Panc1 (cell line): Measurements from ENCODE around the gene AKAP1. TPM values are rescaled to one million over a fixed set of nuclear protein-coding genes. Genes with fewer than 3 reads are reported as not detected.

Source experiments
- ATAC-seq: fragments of 200-7000 bp; cut with Tn5 transposase; 2 replicates; pipeline ENCODE4 v1.9.1; 2020; ENCODE audit warnings: mild to moderate bottlenecking, moderate library complexity
- BruUV-seq: library from RNA; stranded (reverse); fragments of 400-500 nt; replicated peaks from 2 replicates; lab custom pipeline; 2021; lab: Mats Ljungman, UMichigan
- CTCF ChIA-PET: fragments of 300-600 bp; sonication (Branson Sonifier 250); formaldehyde crosslinking; loops from one replicate; lab custom pipeline; 2022; ENCODE audit warnings: antibody characterized with exemption; lab: Charles Lee
- POLR2A ChIA-PET: fragments of 300-600 bp; sonication (Branson Sonifier 250); formaldehyde crosslinking; loops from one replicate; lab custom pipeline; 2022; ENCODE audit warnings: antibody characterized with exemption; lab: Charles Lee
- DNase-seq: peaks from one replicate; pipeline ENCODE4 v3.0.0-alpha.2; 2010; ENCODE audit warnings: low read depth, low spot score
- H3K27ac ChIP-seq: 2 replicates; pipeline ENCODE4 v1.5.1; 2011; ENCODE audit warnings: mild to moderate bottlenecking, low read length, inconsistent platforms
- H3K27me3 ChIP-seq: fragments of 200-500 bp; sonication (Bioruptor generic); 2 replicates; pipeline ENCODE4 v1.6.0; 2014; ENCODE audit warnings: low read length, inconsistent platforms; ENCODE audit not compliant: control insufficient read depth, insufficient read depth
- H3K36me3 ChIP-seq: fragments of 200-500 bp; sonication (Bioruptor generic); 2 replicates; pipeline ENCODE4 v1.5.1; 2014; ENCODE audit warnings: inconsistent platforms, mild to moderate bottlenecking, low read length, moderate library complexity; ENCODE audit not compliant: control insufficient read depth, insufficient read depth
- H3K4me1 ChIP-seq: 2 replicates; pipeline ENCODE4 v1.5.1; 2011; ENCODE audit warnings: inconsistent platforms, mild to moderate bottlenecking, low read length, moderate library complexity; ENCODE audit not compliant: control insufficient read depth, insufficient read depth
- H3K4me3 ChIP-seq, 2 experiments: 2 replicates each; pipeline ENCODE4 v1.5.1; 2011 to 2012; ENCODE audit warnings: low read depth in 2 of 2, low read length in 2 of 2, mild to moderate bottlenecking in 2 of 2, inconsistent platforms in 1 of 2, moderate library complexity in 1 of 2
- H3K9me3 ChIP-seq: fragments of 200-500 bp; sonication (Bioruptor generic); 2 replicates; pipeline ENCODE4 v1.5.1; 2014; ENCODE audit warnings: low read depth, mild to moderate bottlenecking, inconsistent platforms, low read length, moderate library complexity; ENCODE audit not compliant: control insufficient read depth, insufficient read depth
- POLR2AphosphoS5 ChIP-seq: IDR thresholded peaks from 2 replicates; pipeline ENCODE4 v1.6.1; 2012; ENCODE audit warnings: mild to moderate bottlenecking, low read depth, low read length, moderate library complexity
- SIN3A ChIP-seq: IDR thresholded peaks from 2 replicates; pipeline ENCODE4 v1.6.1; 2012; ENCODE audit warnings: low read depth, mild to moderate bottlenecking, low read length, moderate library complexity, borderline replicate concordance; ENCODE audit not compliant: insufficient read depth
- TCF7L2 ChIP-seq: IDR thresholded peaks from 2 replicates; pipeline ENCODE4 v1.6.1; 2011; ENCODE audit warnings: mild to moderate bottlenecking, low read depth, low read length, inconsistent platforms
- in situ Hi-C: cut with HindIII; loops from 2 replicates; pipeline ENCODE4 v1.10.0; 2016; ENCODE audit warnings: low sequenced_read_pairs, low pct_unique_long_range_greater_than_20kb
- intact Hi-C: fragments of 100-400 bp; cut with micrococcal nuclease; formaldehyde crosslinking; loops from one replicate; pipeline ENCODE4 v1.10.0; 2022; ENCODE audit not compliant: unreplicated experiment
- total RNA-seq: library from RNA; stranded (reverse); gene quantifications from one replicate; pipeline ENCODE4 v1.2.1, GENCODE V29; 2021; ENCODE audit not compliant: unreplicated experiment
- TF ChIP-seq, protein P1 (sequence below), 2 experiments: IDR thresholded peaks; 2 replicates each; pipeline ENCODE4 v1.6.1; 2011 to 2012; ENCODE audit warnings: low read depth in 2 of 2, control low read depth in 1 of 2, low read length in 1 of 2, mild to moderate bottlenecking in 1 of 2, moderate library complexity in 1 of 2; ENCODE audit not compliant: insufficient read depth in 1 of 2
- TF ChIP-seq, protein P2 (sequence below): fragments of 450-650 bp; IDR thresholded peaks from 2 replicates; pipeline ENCODE4 v1.5.1; 2017; ENCODE audit warnings: mild to moderate bottlenecking

The AKAP1 gene
- total RNA-seq, 1 experiment from 2014 or later = 52.7 TPM

DNA sequence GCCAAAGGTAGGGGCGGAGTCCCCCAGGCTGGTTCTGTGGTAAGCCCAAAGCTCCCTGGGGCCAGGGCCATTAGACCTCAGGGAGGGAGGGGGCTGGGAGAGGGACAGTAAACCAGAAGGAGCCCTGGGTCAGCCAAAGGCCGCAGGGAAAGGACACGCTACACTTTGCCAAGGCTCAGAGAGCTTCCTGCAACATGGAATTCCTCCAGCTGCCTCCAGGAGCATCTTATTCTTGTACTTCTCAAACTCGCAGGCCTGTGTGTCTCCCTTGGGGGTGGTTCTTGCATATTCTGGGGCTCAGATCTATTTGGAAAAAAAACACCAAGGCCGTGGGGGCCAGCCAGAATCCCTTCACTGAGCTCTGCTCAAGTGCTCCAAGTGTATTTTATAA, 25.1 kb downstream of the AKAP1 start:
- in situ Hi-C loops (no loop called here), intact Hi-C loops (no loop called here)
- POLR2A ChIA-PET = no interaction called here
- CTCF ChIA-PET = interaction anchor here (0.6 to 0.9 kb wide), 5 partner anchors 11 to 768 kb away, joined by 3 to 7 read pairs (median 4); no protein-coding TSS in a partner anchor
- no peaks in the 10 kb centered on the region; the same call in 1 of the 2 replicates for H3K36me3 ChIP-seq
- no peak for ATAC-seq
- H3K4me1 ChIP-seq = peaks cover 36% of the 10 kb centered on the region
- DNase-seq = no peak
- no peak overlapping the region for H3K4me3 ChIP-seq
- no peaks in the 10 kb centered on the region for H3K9me3 ChIP-seq
- no peak overlapping the region for H3K27ac ChIP-seq
- TF ChIP-seq, protein P1, sequence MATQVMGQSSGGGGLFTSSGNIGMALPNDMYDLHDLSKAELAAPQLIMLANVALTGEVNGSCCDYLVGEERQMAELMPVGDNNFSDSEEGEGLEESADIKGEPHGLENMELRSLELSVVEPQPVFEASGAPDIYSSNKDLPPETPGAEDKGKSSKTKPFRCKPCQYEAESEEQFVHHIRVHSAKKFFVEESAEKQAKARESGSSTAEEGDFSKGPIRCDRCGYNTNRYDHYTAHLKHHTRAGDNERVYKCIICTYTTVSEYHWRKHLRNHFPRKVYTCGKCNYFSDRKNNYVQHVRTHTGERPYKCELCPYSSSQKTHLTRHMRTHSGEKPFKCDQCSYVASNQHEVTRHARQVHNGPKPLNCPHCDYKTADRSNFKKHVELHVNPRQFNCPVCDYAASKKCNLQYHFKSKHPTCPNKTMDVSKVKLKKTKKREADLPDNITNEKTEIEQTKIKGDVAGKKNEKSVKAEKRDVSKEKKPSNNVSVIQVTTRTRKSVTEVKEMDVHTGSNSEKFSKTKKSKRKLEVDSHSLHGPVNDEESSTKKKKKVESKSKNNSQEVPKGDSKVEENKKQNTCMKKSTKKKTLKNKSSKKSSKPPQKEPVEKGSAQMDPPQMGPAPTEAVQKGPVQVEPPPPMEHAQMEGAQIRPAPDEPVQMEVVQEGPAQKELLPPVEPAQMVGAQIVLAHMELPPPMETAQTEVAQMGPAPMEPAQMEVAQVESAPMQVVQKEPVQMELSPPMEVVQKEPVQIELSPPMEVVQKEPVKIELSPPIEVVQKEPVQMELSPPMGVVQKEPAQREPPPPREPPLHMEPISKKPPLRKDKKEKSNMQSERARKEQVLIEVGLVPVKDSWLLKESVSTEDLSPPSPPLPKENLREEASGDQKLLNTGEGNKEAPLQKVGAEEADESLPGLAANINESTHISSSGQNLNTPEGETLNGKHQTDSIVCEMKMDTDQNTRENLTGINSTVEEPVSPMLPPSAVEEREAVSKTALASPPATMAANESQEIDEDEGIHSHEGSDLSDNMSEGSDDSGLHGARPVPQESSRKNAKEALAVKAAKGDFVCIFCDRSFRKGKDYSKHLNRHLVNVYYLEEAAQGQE (IDR thresholded peaks at IDR 0.05; ENCODE audit: insufficient read depth in 1 of 2, low read depth in 2 of 2, low read length in 1 of 2) = no peak
- TF ChIP-seq SIN3A (no peak), POLR2AphosphoS5 (no peak), TCF7L2 (no peak)
- TF ChIP-seq, protein P2, sequence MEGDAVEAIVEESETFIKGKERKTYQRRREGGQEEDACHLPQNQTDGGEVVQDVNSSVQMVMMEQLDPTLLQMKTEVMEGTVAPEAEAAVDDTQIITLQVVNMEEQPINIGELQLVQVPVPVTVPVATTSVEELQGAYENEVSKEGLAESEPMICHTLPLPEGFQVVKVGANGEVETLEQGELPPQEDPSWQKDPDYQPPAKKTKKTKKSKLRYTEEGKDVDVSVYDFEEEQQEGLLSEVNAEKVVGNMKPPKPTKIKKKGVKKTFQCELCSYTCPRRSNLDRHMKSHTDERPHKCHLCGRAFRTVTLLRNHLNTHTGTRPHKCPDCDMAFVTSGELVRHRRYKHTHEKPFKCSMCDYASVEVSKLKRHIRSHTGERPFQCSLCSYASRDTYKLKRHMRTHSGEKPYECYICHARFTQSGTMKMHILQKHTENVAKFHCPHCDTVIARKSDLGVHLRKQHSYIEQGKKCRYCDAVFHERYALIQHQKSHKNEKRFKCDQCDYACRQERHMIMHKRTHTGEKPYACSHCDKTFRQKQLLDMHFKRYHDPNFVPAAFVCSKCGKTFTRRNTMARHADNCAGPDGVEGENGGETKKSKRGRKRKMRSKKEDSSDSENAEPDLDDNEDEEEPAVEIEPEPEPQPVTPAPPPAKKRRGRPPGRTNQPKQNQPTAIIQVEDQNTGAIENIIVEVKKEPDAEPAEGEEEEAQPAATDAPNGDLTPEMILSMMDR = no peak
- no TSS peak for BruUV-seq
- no peaks in the 10 kb centered on the region for H3K27me3 ChIP-seq

DNA sequence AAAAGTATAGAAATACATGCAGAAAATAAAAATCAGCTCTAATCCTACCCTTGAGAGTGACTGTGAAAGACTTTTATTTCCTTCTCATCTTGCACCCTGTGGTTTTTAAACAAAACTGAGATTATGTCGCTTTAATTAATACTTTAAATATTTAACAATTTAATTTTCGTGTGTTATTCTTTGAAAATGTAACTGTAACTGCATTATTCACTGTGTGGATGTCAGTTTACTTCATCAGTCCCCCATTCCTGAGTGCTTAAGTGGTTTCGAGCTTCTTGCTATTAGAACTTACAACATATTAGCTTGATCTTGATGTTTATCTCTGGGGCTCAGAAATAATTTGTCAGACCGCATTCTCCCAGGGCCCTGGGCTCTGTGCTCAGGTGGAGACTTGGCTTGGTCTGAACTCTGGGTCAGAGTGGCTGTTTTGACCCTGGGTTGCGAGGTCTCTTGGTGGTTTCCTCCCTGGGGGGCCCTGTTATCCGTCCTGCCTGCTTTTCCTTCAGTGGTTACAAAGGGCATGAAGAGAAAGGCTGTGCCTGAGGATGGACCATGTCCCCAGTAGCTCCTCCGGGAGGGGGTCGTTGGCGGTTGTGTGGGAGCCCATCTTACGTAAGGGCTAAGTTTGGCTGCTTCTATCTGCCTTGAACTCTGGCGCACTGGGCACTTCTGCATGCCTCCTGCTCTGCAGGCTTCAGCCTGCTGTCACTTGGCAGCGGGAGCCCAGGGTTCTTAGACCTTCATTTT, 25.7 kb downstream of the AKAP1 start:
- in situ Hi-C loops (no loop called here), intact Hi-C loops (no loop called here)
- ChIA-PET CTCF (interaction anchor here (0.9 kb wide), 1 partner anchor 11 kb away, joined by 3 read pairs; no protein-coding TSS in a partner anchor), POLR2A (no interaction called here)
- H3K36me3 ChIP-seq = no peaks in the 10 kb centered on the region; the same call in 1 of the 2 replicates
- no peak overlapping the region for H3K27ac ChIP-seq
- no TSS peak for BruUV-seq
- H3K4me3 ChIP-seq = no peak overlapping the region
- no peak for DNase-seq
- H3K4me1 ChIP-seq = peaks cover 36% of the 10 kb centered on the region
- no peaks in the 10 kb centered on the region for H3K9me3 ChIP-seq
- TF ChIP-seq, protein P1 (IDR thresholded peaks at IDR 0.05; ENCODE audit: insufficient read depth in 1 of 2, low read depth in 2 of 2, low read length in 1 of 2) = no peak
- TF ChIP-seq POLR2AphosphoS5 (no peak), SIN3A (no peak), TCF7L2 (no peak)
- TF ChIP-seq, protein P2 = no peak
- ATAC-seq = no peak
- no peaks in the 10 kb centered on the region for H3K27me3 ChIP-seq
